HepG2 (cell line): ENCODE data around the gene CEP68.
"Not testable (repeated sequence)": the region's sequence is repeated elsewhere in the genome, so short reads cannot be mapped to it uniquely, and the experiment has no call there.

Experiments used
- FOSL1 ChIP-seq: sonication (generic); formaldehyde crosslinking; IDR thresholded peaks from 2 replicates; pipeline ENCODE4 v1.9.0; 2021; ENCODE audit warnings: missing genetic modification reagents, borderline replicate concordance
- IRF2 ChIP-seq: IDR thresholded peaks from 2 replicates; pipeline ENCODE4 v1.6.1; 2018; ENCODE audit warnings: missing genetic modification reagents, missing compliant biosample characterization
- MED1 ChIP-seq: sonication (generic); formaldehyde crosslinking; IDR thresholded peaks from 2 replicates; pipeline ENCODE4 v1.4.0; 2020; ENCODE audit warnings: missing genetic modification reagents
- POLR2AphosphoS5 ChIP-seq: IDR thresholded peaks from 2 replicates; pipeline ENCODE4 v1.6.1; 2012; ENCODE audit warnings: low read depth, low read length
- RAD21 ChIP-seq: fragments of 450-650 bp; formaldehyde crosslinking; IDR thresholded peaks from 2 replicates; pipeline ENCODE4 v1.5.0; 2020; ENCODE audit warnings: mild to moderate bottlenecking
- SP1 ChIP-seq, 2 experiments: fragments of 450-650 bp in 1 of 2; sonication (generic) in 1 of 2; formaldehyde crosslinking in 1 of 2; IDR thresholded peaks; 2 replicates each; pipeline versions ENCODE4 v1.4.0 to v1.6.1; 2016 to 2020; ENCODE audit warnings: missing genetic modification reagents in 1 of 2
- ZNF674 ChIP-seq: sonication (generic); formaldehyde crosslinking; IDR thresholded peaks from 2 replicates; pipeline ENCODE4 v1.5.0; 2020; ENCODE audit warnings: low read depth, mild to moderate bottlenecking, missing genetic modification reagents
- TF ChIP-seq, protein P1 (sequence below): sonication (generic); formaldehyde crosslinking; IDR thresholded peaks from 2 replicates; pipeline ENCODE4 v1.9.0; 2021; ENCODE audit warnings: missing genetic modification reagents, mild to moderate bottlenecking, borderline replicate concordance
- TF ChIP-seq, protein P2 (sequence below): sonication (generic); formaldehyde crosslinking; conservative IDR thresholded peaks from 2 replicates; pipeline ENCODE4 v1.4.0; 2020; ENCODE audit warnings: missing genetic modification reagents
- TF ChIP-seq, protein P3 (sequence below): sonication (generic); formaldehyde crosslinking; IDR thresholded peaks from 2 replicates; pipeline ENCODE4 v1.5.0; 2020; ENCODE audit warnings: mild to moderate bottlenecking, missing genetic modification reagents, moderate library complexity
- TF ChIP-seq, protein P4 (sequence below), 2 experiments: sonication (generic) in 1 of 2; formaldehyde crosslinking in 1 of 2; IDR thresholded peaks; 2 replicates each; pipeline versions ENCODE4 v1.5.1 to v1.6.1; 2011 to 2020; ENCODE audit warnings: borderline replicate concordance in 1 of 2, low read depth in 1 of 2, low read length in 1 of 2, mild to moderate bottlenecking in 1 of 2, missing genetic modification reagents in 1 of 2, moderate library complexity in 1 of 2

- TF ChIP-seq, protein P1, sequence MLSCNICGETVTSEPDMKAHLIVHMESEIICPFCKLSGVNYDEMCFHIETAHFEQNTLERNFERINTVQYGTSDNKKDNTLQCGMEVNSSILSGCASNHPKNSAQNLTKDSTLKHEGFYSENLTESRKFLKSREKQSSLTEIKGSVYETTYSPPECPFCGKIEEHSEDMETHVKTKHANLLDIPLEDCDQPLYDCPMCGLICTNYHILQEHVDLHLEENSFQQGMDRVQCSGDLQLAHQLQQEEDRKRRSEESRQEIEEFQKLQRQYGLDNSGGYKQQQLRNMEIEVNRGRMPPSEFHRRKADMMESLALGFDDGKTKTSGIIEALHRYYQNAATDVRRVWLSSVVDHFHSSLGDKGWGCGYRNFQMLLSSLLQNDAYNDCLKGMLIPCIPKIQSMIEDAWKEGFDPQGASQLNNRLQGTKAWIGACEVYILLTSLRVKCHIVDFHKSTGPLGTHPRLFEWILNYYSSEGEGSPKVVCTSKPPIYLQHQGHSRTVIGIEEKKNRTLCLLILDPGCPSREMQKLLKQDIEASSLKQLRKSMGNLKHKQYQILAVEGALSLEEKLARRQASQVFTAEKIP: not testable (repeated sequence)
- TF ChIP-seq ZNF674; RAD21 (CRISPR knock-in tag); IRF2; SP1 (IDR thresholded peaks at IDR 0.05); SP1 (CRISPR knock-in tag; IDR thresholded peaks at IDR 0.05); POLR2AphosphoS5; MED1 (CRISPR knock-in tag); FOSL1 (CRISPR knock-in tag): not testable (repeated sequence)
- TF ChIP-seq, protein P2, sequence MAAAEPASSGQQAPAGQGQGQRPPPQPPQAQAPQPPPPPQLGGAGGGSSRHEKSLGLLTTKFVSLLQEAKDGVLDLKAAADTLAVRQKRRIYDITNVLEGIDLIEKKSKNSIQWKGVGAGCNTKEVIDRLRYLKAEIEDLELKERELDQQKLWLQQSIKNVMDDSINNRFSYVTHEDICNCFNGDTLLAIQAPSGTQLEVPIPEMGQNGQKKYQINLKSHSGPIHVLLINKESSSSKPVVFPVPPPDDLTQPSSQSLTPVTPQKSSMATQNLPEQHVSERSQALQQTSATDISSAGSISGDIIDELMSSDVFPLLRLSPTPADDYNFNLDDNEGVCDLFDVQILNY (CRISPR knock-in tag): not testable (repeated sequence)
- TF ChIP-seq, protein P3, sequence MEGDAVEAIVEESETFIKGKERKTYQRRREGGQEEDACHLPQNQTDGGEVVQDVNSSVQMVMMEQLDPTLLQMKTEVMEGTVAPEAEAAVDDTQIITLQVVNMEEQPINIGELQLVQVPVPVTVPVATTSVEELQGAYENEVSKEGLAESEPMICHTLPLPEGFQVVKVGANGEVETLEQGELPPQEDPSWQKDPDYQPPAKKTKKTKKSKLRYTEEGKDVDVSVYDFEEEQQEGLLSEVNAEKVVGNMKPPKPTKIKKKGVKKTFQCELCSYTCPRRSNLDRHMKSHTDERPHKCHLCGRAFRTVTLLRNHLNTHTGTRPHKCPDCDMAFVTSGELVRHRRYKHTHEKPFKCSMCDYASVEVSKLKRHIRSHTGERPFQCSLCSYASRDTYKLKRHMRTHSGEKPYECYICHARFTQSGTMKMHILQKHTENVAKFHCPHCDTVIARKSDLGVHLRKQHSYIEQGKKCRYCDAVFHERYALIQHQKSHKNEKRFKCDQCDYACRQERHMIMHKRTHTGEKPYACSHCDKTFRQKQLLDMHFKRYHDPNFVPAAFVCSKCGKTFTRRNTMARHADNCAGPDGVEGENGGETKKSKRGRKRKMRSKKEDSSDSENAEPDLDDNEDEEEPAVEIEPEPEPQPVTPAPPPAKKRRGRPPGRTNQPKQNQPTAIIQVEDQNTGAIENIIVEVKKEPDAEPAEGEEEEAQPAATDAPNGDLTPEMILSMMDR (CRISPR knock-in tag): not testable (repeated sequence)
- TF ChIP-seq, protein P4, sequence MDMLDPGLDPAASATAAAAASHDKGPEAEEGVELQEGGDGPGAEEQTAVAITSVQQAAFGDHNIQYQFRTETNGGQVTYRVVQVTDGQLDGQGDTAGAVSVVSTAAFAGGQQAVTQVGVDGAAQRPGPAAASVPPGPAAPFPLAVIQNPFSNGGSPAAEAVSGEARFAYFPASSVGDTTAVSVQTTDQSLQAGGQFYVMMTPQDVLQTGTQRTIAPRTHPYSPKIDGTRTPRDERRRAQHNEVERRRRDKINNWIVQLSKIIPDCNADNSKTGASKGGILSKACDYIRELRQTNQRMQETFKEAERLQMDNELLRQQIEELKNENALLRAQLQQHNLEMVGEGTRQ (IDR thresholded peaks at IDR 0.05; ENCODE audit: low read depth, low read length): not testable (repeated sequence)
- TF ChIP-seq, protein P4 (CRISPR knock-in tag; IDR thresholded peaks at IDR 0.05; ENCODE audit: borderline replicate concordance): not testable (repeated sequence)
These were observed 22.5 kb upstream of the CEP68 start for GRCh38 chr2:65033667-65034066.
